Measurements from ENCODE around the gene TMCO6.
A peak's percentile ranks its signal among the peaks of the same experiment; 100 is the strongest.
"Not testable (repeated sequence)": the region's sequence is repeated elsewhere in the genome, so short reads cannot be mapped to it uniquely, and the experiment has no call there.

The TMCO6 gene

DNA sequence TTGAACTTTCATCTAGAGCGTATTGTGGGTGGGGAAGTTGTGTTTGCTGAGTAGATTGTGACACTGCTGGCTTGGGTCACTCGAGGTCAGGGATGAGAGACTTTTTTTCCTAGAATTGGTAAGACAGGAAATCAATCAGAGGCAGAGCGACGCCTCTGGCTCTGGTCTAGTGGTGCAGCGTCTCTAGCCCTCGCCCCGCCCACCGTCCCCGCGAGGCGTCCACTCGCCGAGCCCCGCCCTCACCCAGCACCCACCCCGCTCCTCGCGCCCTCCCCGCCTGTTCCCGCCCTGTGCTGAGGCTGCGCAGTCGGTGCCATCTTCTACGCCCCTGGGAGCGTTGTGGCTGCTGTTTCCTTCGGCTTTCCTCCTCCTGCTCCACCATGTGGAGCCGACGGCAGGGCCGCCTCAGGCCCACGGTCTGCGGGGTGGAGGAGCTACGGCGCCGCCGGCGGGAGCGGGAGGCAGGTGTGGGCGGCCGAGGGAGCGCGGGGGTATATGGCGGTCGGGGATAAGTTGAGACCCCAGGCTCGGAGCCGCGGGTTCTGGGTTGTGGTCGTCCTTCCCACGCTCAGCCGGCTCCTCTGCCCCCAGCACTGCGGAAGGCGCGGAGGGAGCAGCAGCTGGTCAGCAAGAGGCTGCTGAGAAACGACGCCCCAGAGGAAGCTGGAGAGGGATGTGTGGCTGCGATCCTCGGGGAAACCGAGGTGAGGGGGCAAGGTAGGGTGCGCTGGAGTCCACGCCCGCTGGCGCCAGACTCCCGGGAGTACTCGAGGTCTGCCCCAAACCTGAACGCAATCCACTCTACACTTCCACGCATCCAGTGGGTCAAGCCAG is at the start of gene TMCO6:
Gene TMCO6, plus strand, starts transcription at position 304 of the 834 bp plus-strand sequence. Its CDS starts 77 bp downstream, at position 381.
- peak; percentile 92 to 93 for DNase-seq (ENCODE audit: low read depth in 2 of 2)

- no peak for DNase-seq (ENCODE audit: low read depth in 2 of 2)
These were observed 48.4 kb upstream of the TMCO6 start for GRCh38 chr5:140590861-140591260.

DNA sequence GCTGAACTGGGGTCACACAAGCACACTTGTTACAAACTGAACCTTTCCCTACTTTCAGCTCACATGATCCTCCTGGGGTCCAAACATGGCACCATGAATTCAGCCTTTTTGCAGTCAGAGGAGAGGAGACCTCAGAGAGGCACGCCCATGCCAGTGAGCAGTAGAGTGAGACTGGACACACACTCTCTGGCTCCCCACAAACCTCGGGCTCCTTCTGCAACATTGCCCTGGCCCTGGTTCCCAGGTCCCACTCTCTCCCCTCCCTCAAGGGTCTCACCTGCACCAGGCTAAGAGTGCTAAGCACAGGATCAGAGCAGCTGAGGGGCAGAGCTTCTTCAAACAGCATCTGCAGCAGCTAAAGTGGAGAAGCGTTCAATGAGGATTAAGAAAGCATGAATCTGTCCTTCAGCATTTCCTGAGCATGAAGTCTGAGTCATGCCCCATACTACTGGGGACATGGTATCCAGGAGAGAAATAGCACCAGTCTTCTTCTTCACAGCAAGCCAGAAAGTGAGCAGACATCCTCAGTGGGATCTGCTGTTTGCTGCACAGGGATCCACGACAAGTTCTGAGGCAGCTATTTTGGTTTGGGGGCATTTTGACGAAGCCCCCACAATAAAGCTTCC is 47.4 kb upstream of the TMCO6 start:
- DNase-seq (ENCODE audit: low read depth in 2 of 2) = no peak

DNA sequence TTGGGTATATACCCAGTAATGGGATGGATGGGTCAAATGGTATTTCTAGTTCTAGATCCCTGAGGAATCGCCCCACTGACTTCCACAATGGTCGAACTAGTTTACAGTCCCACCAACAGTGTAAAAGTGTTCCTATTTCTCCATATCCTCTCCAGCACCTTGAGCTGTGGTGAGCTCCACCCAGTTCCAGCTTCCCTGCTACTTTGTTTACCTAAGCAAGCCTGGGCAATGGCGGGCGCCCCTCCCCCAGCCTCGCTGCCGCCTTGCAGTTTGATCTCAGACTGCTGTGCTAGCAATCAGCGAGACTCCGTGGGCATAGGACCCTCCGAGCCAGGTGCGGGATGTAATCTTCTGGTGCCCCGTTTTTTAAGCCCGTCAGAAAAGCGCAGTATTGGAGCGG is 46.2 kb upstream of the TMCO6 start:
- DNase-seq (ENCODE audit: low read depth in 2 of 2) = not testable (repeated sequence)

DNA sequence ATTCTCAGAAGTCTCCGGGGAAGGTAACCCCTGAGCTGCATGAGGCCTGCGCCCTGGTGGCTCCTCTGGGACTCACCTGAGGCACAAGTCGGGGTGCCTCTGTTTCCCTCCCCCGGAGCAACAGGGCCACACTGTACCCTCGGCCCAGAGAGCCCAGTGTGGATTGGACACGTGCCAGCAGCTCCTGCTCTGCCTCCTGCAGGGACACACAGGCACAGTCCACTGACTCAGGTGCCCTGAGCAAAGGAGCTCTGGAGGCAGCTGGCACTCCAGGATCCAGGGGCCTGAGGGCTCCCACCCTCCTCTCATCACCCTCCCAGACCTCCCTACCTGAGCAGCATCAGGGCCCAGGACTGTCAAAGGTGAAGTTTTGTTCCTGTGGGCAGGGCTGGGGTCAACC is 45.1 kb upstream of the TMCO6 start:
- no peak for DNase-seq (ENCODE audit: low read depth in 2 of 2)

- no peak for DNase-seq (ENCODE audit: low read depth in 2 of 2)
These were observed 43.5 kb upstream of the TMCO6 start for GRCh38 chr5:140595538-140596300.

GRCh38 chr5:140596321-140596741 is 42.9 kb upstream of the TMCO6 start:
- no peak for DNase-seq (ENCODE audit: low read depth in 2 of 2)

- DNase-seq (ENCODE audit: low read depth in 2 of 2) = no peak
These were observed 40.4 kb upstream of the TMCO6 start for GRCh38 chr5:140598836-140599235.

GRCh38 chr5:140600096-140600495 is 39.2 kb upstream of the TMCO6 start:
- DNase-seq (ENCODE audit: low read depth in 2 of 2) = no peak

DNA sequence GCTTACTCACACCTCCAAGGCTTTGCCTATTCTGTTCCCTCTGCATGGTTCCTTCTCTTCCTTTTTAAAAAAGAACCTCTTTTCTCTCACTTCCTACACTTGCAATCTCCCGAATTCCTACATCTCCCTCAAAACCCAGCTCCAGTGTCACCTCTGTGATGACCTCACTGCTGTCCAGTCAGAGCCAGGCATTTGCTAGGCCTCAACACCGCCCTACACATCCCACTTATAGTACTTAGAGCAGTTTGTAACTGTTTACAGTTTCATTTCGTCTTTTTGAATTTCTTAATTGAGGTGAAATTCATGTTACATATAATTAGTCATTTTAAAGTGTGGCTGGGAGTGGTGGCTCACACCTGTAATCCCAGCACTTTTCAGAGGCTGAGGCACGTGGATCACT is 37.1 kb upstream of the TMCO6 start:
- DNase-seq (ENCODE audit: low read depth in 2 of 2) = no peak

GRCh38 chr5:140603446-140603698 is 35.9 kb upstream of the TMCO6 start:
- not testable (repeated sequence) for DNase-seq (ENCODE audit: low read depth in 2 of 2)

DNA sequence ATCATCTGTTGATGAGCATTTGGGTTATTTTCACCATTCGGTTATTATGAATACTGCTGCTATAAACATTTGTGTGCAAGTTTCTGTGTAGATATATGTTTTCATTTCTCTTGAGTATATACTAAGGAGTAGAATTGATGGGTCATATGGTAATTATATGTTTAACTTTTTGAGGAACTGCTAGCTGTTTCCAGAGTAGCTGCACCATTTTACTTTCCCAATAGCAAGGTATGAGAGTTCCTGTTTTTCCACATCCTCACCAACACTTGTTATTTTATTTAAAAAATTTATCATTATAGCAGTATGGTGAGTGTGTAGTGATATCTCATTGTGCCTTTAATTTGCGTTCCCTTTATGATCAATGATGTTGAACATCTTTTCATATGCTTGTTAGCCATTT is 35.5 kb upstream of the TMCO6 start:
- no peak for DNase-seq (ENCODE audit: low read depth in 2 of 2)

DNA sequence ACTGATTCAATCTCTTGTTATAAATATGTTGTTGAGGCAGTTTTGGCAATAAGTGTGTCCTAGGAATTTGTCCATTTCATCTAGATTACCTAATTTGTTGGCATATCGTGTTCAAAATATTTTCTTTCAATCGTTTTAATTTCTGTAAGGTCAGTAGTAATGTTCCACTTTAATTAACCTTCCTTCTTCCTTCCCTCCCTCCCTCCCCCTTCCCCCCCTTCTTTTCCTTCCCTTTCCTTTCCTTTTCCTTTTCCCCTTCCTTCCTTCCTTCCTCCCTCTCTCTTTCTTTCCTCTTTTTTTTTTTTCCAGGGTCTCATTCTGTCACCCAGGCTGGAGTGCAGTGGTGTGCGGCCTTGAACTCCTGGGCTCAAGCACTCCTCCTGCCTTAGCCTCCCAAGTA is 33.4 kb upstream of the TMCO6 start:
- DNase-seq (ENCODE audit: low read depth in 2 of 2) = no peak

GRCh38 chr5:140607031-140607430 is 32.2 kb upstream of the TMCO6 start:
- DNase-seq (ENCODE audit: low read depth in 2 of 2) = no peak

- DNase-seq (ENCODE audit: low read depth in 2 of 2) = no peak
These were observed 30.5 kb upstream of the TMCO6 start for GRCh38 chr5:140608722-140609121.

GRCh38 chr5:140609126-140609525 is 30.1 kb upstream of the TMCO6 start:
- no peak for DNase-seq (ENCODE audit: low read depth in 2 of 2)

GRCh38 chr5:140611020-140611521 is 28.2 kb upstream of the TMCO6 start:
- no peak for DNase-seq (ENCODE audit: low read depth in 2 of 2)

- DNase-seq (ENCODE audit: low read depth in 2 of 2) = no peak
These were observed 16.9 kb upstream of the TMCO6 start for GRCh38 chr5:140622301-140622700.

DNA sequence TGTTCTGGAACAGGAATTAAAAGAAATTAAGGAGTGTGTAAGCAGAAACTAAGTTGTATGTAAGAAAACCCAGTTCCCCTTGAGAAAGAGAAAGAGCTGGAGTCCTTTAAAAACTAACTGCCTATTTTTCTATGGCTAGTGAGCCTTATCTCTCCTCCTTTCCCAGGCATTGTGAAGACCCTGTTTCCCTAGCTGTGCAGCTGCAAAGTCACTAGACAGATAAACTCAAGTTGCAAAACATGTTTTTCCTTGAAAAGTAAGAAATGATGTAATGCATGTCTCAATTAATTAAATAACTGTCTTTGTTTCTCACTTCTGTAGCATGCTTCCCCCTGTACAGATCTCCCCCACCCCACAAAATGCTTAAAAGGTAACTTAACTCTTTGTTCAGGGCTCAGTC is 16.2 kb upstream of the TMCO6 start:
- DNase-seq (ENCODE audit: low read depth in 2 of 2) = not testable (repeated sequence)

GRCh38 chr5:140624886-140625285 is 14.4 kb upstream of the TMCO6 start:
- DNase-seq (ENCODE audit: low read depth in 2 of 2) = not testable (repeated sequence)

DNA sequence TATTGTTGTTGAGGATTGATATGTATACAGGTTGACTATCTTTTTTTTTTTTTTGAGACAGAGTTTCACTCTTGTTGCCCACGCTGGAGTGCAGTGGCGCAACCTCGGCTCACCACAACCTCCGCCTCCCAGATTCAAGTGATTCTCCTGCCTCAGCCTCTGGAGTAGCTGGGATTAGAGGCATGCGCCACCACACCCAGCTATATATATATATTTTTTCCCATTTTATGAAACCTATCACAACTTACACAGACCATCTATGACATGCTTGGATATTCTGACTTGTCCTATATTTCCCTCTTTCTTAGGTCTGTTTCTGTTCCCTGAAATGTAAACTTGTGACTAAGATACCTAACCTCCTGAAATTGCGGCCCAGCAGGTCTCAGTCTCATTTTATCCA is 11.3 kb upstream of the TMCO6 start:
- no peak for DNase-seq (ENCODE audit: low read depth in 2 of 2)

DNA sequence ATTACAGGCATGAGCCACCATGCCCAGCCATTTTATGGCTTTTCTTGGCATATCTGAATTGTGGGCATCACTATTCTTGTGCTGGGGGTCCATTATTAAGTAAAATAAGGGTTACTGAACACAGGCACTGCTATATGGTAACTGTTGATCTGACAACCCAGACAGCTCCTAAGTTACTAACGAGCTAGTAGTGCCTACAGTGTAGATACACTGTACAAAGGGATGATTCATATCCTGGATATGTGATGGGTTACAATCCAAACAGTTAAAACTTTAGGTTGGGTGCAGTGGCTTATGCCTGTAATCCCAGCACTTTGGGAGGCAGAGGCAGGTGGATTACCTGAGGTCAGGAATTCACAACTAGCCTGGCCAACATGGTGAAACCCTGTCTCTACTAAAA is 10.5 kb upstream of the TMCO6 start:
- DNase-seq (ENCODE audit: low read depth in 2 of 2) = no peak
